Glutamatergic neuron (in vitro differentiated cells): ENCODE results near the gene AFF2. TPM values are rescaled to one million over a fixed set of nuclear protein-coding genes. Genes with fewer than 3 reads are reported as not detected.

Experiments used
- DNase-seq: peaks from one replicate; pipeline ENCODE4 v3.0.0; 2022
- H3K27ac Mint-ChIP-seq: one replicate; pipeline ENCODE4 v1.8.0; 2020; ENCODE audit warnings: mild to moderate bottlenecking, mixed read lengths, inconsistent platforms; ENCODE audit not compliant: unreplicated experiment
- H3K27me3 Mint-ChIP-seq: one replicate; pipeline ENCODE4 v1.8.0; 2020; ENCODE audit warnings: mild to moderate bottlenecking, moderate library complexity, mixed read lengths, inconsistent platforms; ENCODE audit not compliant: unreplicated experiment
- H3K36me3 Mint-ChIP-seq: one replicate; pipeline ENCODE4 v1.8.0; 2020; ENCODE audit warnings: mild to moderate bottlenecking, mixed read lengths, inconsistent platforms; ENCODE audit not compliant: unreplicated experiment
- H3K4me1 Mint-ChIP-seq: one replicate; pipeline ENCODE4 v1.8.0; 2020; ENCODE audit warnings: mild to moderate bottlenecking, low read depth, mixed read lengths, inconsistent platforms; ENCODE audit not compliant: unreplicated experiment
- H3K4me3 Mint-ChIP-seq: one replicate; pipeline ENCODE4 v1.8.0; 2020; ENCODE audit warnings: mild to moderate bottlenecking, mixed read lengths, inconsistent platforms; ENCODE audit not compliant: unreplicated experiment
- H3K9me3 Mint-ChIP-seq: one replicate; pipeline ENCODE4 v1.8.0; 2020; ENCODE audit warnings: mild to moderate bottlenecking, moderate library complexity, mixed read lengths, inconsistent platforms; ENCODE audit not compliant: unreplicated experiment
- total RNA-seq: library from RNA; stranded (reverse); fragmentation: NEBNext Ultra II Directional; extraction: Animal tissue kit (Norgen Biotek cat#: 25700); gene quantifications from one replicate; pipeline ENCODE4 v1.2.1, GENCODE V29; 2021; ENCODE audit not compliant: unreplicated experiment
- TF ChIP-seq, protein P1 (sequence below): fragments of 200-600 bp; sonication (generic); IDR thresholded peaks from one replicate; pipeline ENCODE4 v1.5.0; 2021; ENCODE audit not compliant: partially characterized antibody, unreplicated experiment

Gene AFF2
- total RNA-seq, 1 donor from 2014 or later = 12.2 TPM

DNA sequence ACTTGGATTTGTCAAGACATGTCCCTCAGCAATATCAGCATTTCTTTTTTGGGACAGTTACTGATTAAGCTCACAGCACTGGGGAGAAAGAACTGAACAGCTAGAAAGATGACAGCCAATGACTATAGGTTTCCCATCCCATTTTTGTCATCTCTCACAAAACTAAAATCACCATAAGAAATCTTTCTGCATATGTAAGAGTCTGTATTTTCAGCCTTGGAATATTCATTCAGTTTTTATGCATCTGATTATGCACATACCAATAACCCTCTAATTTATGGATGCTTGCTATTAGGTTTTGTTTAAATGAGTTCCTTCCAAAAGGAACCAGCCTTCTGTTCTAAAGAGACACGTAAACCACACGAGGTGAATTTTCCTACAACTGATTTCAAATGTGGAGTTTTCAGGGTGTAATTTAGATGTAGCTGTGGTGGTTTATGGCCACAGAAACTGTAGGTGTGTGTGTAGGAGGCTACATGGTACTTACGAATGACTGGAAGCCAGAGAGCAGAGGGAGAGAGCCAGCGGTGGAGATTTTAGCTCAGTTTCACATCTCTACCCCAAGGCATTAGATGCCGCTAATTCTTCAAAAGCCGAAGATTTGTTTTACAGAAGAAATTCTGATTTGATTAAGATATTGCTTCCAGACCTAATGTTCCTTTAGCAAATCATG is 55.3 kb downstream of the AFF2 start:
- Mint-ChIP-seq H3K27ac (no peak overlapping the region), H3K9me3 (peaks cover 1% of the 10 kb centered on the region), H3K27me3 (peaks cover 2% of the 10 kb centered on the region), H3K4me1 (no peaks in the 10 kb centered on the region), H3K4me3 (no peak overlapping the region), H3K36me3 (no peaks in the 10 kb centered on the region)
- DNase-seq = no peak
- TF ChIP-seq, protein P1, sequence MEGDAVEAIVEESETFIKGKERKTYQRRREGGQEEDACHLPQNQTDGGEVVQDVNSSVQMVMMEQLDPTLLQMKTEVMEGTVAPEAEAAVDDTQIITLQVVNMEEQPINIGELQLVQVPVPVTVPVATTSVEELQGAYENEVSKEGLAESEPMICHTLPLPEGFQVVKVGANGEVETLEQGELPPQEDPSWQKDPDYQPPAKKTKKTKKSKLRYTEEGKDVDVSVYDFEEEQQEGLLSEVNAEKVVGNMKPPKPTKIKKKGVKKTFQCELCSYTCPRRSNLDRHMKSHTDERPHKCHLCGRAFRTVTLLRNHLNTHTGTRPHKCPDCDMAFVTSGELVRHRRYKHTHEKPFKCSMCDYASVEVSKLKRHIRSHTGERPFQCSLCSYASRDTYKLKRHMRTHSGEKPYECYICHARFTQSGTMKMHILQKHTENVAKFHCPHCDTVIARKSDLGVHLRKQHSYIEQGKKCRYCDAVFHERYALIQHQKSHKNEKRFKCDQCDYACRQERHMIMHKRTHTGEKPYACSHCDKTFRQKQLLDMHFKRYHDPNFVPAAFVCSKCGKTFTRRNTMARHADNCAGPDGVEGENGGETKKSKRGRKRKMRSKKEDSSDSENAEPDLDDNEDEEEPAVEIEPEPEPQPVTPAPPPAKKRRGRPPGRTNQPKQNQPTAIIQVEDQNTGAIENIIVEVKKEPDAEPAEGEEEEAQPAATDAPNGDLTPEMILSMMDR = no peak

DNA sequence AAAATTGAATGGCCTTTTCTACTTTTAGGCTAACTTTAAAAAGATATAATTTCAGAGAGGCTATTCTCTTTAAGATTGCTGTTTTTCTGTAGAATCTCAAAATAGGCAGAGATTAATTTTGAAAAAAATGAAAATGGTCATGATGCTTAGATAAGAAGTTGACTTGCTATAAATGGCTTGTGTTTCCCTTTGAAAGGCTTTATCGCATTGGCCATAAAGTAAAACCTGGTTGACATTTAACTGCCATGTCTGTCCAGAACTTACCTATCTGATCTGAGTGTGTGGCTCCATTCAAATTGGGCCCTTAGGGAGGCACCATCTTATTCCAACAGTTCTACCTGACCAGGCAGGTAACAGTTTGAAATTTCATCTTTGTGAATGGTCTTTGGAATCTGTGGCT is 56.1 kb downstream of the AFF2 start:
- Mint-ChIP-seq H3K4me3 (no peak overlapping the region), H3K9me3 (peaks cover 1% of the 10 kb centered on the region), H3K27ac (no peak overlapping the region), H3K4me1 (no peaks in the 10 kb centered on the region), H3K36me3 (no peaks in the 10 kb centered on the region), H3K27me3 (peaks cover 2% of the 10 kb centered on the region)
- DNase-seq = no peak
- TF ChIP-seq, protein P1 = no peak

DNA sequence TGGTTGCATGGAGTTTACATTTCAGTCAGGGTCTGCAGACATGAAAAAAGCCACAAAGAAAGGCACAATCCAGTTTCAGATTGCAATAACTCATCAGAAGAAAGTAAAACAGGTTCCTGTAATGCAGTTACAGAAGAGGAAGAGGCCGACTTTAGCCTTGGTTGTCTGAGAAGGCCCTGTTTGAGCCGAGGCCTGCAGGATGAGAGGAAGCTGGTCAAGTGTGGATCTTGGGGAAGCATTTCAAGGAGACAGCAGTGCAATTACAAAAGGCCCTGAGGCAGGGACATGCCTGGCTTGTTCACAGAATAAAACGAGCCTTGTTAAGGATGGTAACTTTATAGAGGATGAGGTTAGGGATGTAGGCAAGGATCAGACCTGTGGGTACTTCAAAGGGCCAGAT is 62.4 kb downstream of the AFF2 start:
- Mint-ChIP-seq H3K4me3 (no peak overlapping the region), H3K27me3 (no peaks in the 10 kb centered on the region), H3K9me3 (peaks cover 1% of the 10 kb centered on the region), H3K4me1 (no peaks in the 10 kb centered on the region), H3K27ac (no peak overlapping the region), H3K36me3 (no peaks in the 10 kb centered on the region)
- TF ChIP-seq, protein P1 = no peak
- no peak for DNase-seq

DNA sequence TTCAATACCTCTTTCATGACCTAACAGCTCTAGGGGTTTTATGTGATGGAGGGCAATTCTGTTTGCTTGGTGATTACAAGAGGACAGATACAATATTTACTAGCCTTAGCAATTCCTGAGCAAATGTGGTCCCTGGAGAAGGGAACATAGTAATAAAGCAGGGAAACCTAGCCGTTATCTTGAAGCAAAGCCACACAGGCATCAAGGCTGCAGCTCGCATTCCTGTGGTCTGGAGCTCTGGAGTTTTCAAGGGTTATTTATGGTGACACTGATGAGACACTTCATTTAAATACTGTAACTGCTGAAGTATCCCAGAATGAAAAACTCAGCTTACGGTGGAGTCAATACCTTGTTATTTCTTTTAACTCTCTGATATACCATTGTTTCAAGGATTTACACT is 66.8 kb downstream of the AFF2 start:
- Mint-ChIP-seq H3K27me3 (no peaks in the 10 kb centered on the region), H3K4me1 (no peaks in the 10 kb centered on the region), H3K27ac (no peak overlapping the region), H3K4me3 (no peak overlapping the region), H3K9me3 (no peaks in the 10 kb centered on the region), H3K36me3 (no peaks in the 10 kb centered on the region)
- no peak for DNase-seq
- TF ChIP-seq, protein P1 = no peak

DNA sequence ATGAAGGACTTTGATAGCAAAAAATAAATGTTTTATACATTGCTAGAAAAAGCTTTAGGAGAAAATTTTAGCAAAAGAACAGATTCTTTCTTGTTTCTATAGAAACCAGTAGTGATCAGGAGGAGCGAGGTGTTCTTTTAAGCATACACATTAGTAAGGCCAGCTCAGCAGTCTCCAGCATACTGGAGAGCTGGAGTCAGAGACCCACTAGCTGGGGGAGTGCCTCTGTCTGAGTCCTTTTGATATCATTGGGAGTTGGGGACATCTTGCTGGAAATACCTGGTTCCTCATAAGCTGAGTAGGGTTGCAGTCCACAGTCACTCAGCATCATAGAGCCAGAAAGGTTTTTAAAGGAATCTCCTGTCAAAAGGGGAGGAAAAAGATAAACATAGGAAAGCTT is 67.4 kb downstream of the AFF2 start:
- H3K27ac Mint-ChIP-seq = no peak overlapping the region
- H3K4me1 Mint-ChIP-seq = no peaks in the 10 kb centered on the region
- no peaks in the 10 kb centered on the region for H3K9me3 Mint-ChIP-seq
- DNase-seq = no peak
- TF ChIP-seq, protein P1 = no peak
- no peaks in the 10 kb centered on the region for H3K36me3 Mint-ChIP-seq
- H3K27me3 Mint-ChIP-seq = no peaks in the 10 kb centered on the region
- H3K4me3 Mint-ChIP-seq = no peak overlapping the region
